IMR-90 (cell line): ENCODE results near the gene PIN1. TPM values are rescaled to one million over a fixed set of nuclear protein-coding genes. Genes with fewer than 3 reads are reported as not detected.
"Not testable (repeated sequence)": the region's sequence is repeated elsewhere in the genome, so short reads cannot be mapped to it uniquely, and the experiment has no call there.

Experiments
- ATAC-seq: fragments of 200-7000 bp; cut with Tn5 transposase; 2 replicates; pipeline ENCODE4 v1.9.1; 2020; ENCODE audit warnings: low read depth, mild to moderate bottlenecking, moderate library complexity
- BruUV-seq: library from RNA; stranded (reverse); fragments of 400-500 nt; replicated peaks from 2 replicates; lab custom pipeline; 2021; lab: Mats Ljungman, UMichigan
- CTCF ChIA-PET: fragments of 300-600 bp; formaldehyde crosslinking; extraction: SDS; loops from one replicate; lab custom pipeline; 2021; ENCODE audit warnings: antibody characterized with exemption; lab: Yijun Ruan, JAX
- POLR2A ChIA-PET: fragments of 300-600 bp; sonication (Branson Sonifier 250); formaldehyde crosslinking; loops from one replicate; lab custom pipeline; 2022; ENCODE audit warnings: antibody characterized with exemption; ENCODE audit not compliant: unreplicated experiment; lab: Charles Lee
- DNase-seq: peaks from one replicate; pipeline ENCODE4 v3.0.0; 2013
- H2AFZ ChIP-seq: replicated peaks from 2 replicates; pipeline ENCODE3; 2013; ENCODE audit warnings: low read length, mild to moderate bottlenecking; ENCODE audit not compliant: poor library complexity
- H2AK5ac ChIP-seq: 2 replicates; pipeline ENCODE4 v1.6.1; 2013; ENCODE audit warnings: low read depth, low read length, inconsistent platforms
- H2AK9ac ChIP-seq: replicated peaks from 2 replicates; pipeline ENCODE3; 2013; ENCODE audit warnings: mild to moderate bottlenecking, low read depth, low read length, moderate library complexity; ENCODE audit not compliant: poor library complexity
- H2BK120ac ChIP-seq: 2 replicates; pipeline ENCODE4 v1.6.1; 2013; ENCODE audit warnings: low read depth, low read length, inconsistent platforms
- H2BK15ac ChIP-seq: 3 replicates; pipeline ENCODE4 v1.6.1; 2013; ENCODE audit warnings: low read depth, low read length, inconsistent platforms
- H2BK20ac ChIP-seq: 2 replicates; pipeline ENCODE4 v1.6.1; 2013; ENCODE audit warnings: low read depth, mild to moderate bottlenecking, inconsistent platforms, low read length, moderate library complexity
- H2BK5ac ChIP-seq: 2 replicates; pipeline ENCODE4 v1.6.1; 2013; ENCODE audit warnings: mild to moderate bottlenecking, low read depth, low read length, inconsistent platforms; ENCODE audit not compliant: poor library complexity, severe bottlenecking
- H3K14ac ChIP-seq: replicated peaks from 2 replicates; pipeline ENCODE4 v1.6.1; 2013; ENCODE audit warnings: low read depth, low read length, inconsistent platforms
- H3K18ac ChIP-seq: 2 replicates; pipeline ENCODE4 v1.6.1; 2013; ENCODE audit warnings: low read depth, low read length, control low read depth
- H3K23ac ChIP-seq: 2 replicates; pipeline ENCODE4 v1.6.1; 2013; ENCODE audit warnings: low read depth, low read length, inconsistent platforms
- H3K27ac ChIP-seq: 2 replicates; pipeline ENCODE4 v1.5.1; 2013; ENCODE audit warnings: mild to moderate bottlenecking, control low read depth, low read length; ENCODE audit not compliant: insufficient read depth
- H3K27me3 ChIP-seq: 2 replicates; pipeline ENCODE4 v1.6.1; 2013; ENCODE audit warnings: low read length; ENCODE audit not compliant: control insufficient read depth, insufficient read depth
- H3K36me3 ChIP-seq: 2 replicates; pipeline ENCODE4 v1.6.1; 2013; ENCODE audit warnings: low read length, mixed read lengths; ENCODE audit not compliant: control insufficient read depth, insufficient read depth
- H3K4ac ChIP-seq: 2 replicates; pipeline ENCODE4 v1.6.1; 2013; ENCODE audit warnings: low read depth, low read length, inconsistent platforms
- H3K4me1 ChIP-seq: 2 replicates; pipeline ENCODE4 v1.6.1; 2013; ENCODE audit warnings: low read length, mixed read lengths; ENCODE audit not compliant: control insufficient read depth, insufficient read depth
- H3K4me2 ChIP-seq: 2 replicates; pipeline ENCODE4 v1.6.1; 2013; ENCODE audit warnings: low read depth, mild to moderate bottlenecking, control low read depth, low read length, moderate library complexity
- H3K4me3 ChIP-seq: 2 replicates; pipeline ENCODE4 v1.5.1; 2013; ENCODE audit warnings: low read depth, mild to moderate bottlenecking, control low read depth, low read length, moderate library complexity; ENCODE audit not compliant: insufficient read depth
- H3K56ac ChIP-seq: 2 replicates; pipeline ENCODE4 v1.6.1; 2013; ENCODE audit warnings: low read length, inconsistent platforms; ENCODE audit not compliant: insufficient read depth; ENCODE audit errors: extremely low read depth
- H3K79me1 ChIP-seq, 2 experiments: 2 replicates each; pipeline ENCODE4 v1.6.1; 2013; ENCODE audit warnings: low read length in 2 of 2, inconsistent platforms in 1 of 2, low read depth in 1 of 2
- H3K9ac ChIP-seq: 2 replicates; pipeline ENCODE4 v1.6.1; 2013; ENCODE audit warnings: low read depth, low read length, control low read depth
- H3K9me1 ChIP-seq: 2 replicates; pipeline ENCODE4 v1.6.1; 2013; ENCODE audit warnings: low read length, inconsistent platforms; ENCODE audit not compliant: insufficient read depth
- H3K9me3 ChIP-seq: 2 replicates; pipeline ENCODE4 v1.6.1; 2013; ENCODE audit warnings: low read length; ENCODE audit not compliant: control insufficient read depth, insufficient read depth
- H4K20me1 ChIP-seq: 2 replicates; pipeline ENCODE4 v1.6.1; 2013; ENCODE audit warnings: low read length, inconsistent platforms; ENCODE audit not compliant: insufficient read depth
- H4K5ac ChIP-seq: 2 replicates; pipeline ENCODE4 v1.6.1; 2013; ENCODE audit warnings: mild to moderate bottlenecking, low read depth, low read length, control low read depth
- H4K8ac ChIP-seq, 2 experiments: 2 replicates each; pipeline ENCODE4 v1.6.1; 2013; ENCODE audit warnings: low read depth in 2 of 2, low read length in 2 of 2, control low read depth in 1 of 2, inconsistent platforms in 1 of 2
- H4K91ac ChIP-seq: 2 replicates; pipeline ENCODE4 v1.6.1; 2013; ENCODE audit warnings: low read depth, low read length, inconsistent platforms; ENCODE audit not compliant: insufficient read depth
- BHLHE40 ChIP-seq: fragments of 150-350 bp; IDR thresholded peaks from 2 replicates; pipeline ENCODE4 v1.6.1; 2016; ENCODE audit warnings: mild to moderate bottlenecking, low read depth, low read length
- CHD1 ChIP-seq: IDR thresholded peaks from 2 replicates; pipeline ENCODE4 v1.6.1; 2012; ENCODE audit warnings: low read depth, low read length, improper control_type of control experiment
- FOS ChIP-seq: fragments of 150-350 bp; IDR thresholded peaks from 2 replicates; pipeline ENCODE4 v1.6.1; 2016; ENCODE audit warnings: low read depth, low read length
- MAFK ChIP-seq: IDR thresholded peaks from 2 replicates; pipeline ENCODE4 v1.6.1; 2012; ENCODE audit warnings: low read depth, low read length, improper control_type of control experiment
- MAZ ChIP-seq: IDR thresholded peaks from 2 replicates; pipeline ENCODE4 v1.6.1; 2012; ENCODE audit warnings: low read depth, mild to moderate bottlenecking, low read length, improper control_type of control experiment, moderate library complexity, borderline replicate concordance
- RAD21 ChIP-seq: IDR thresholded peaks from 2 replicates; pipeline ENCODE4 v1.6.1; 2012; ENCODE audit warnings: low read length, improper control_type of control experiment
- RCOR1 ChIP-seq: IDR thresholded peaks from 2 replicates; pipeline ENCODE4 v1.6.1; 2012; ENCODE audit warnings: mild to moderate bottlenecking, low read length, improper control_type of control experiment; ENCODE audit not compliant: insufficient replicate concordance
- SMC3 ChIP-seq: fragments of 150-350 bp; IDR thresholded peaks from 2 replicates; pipeline ENCODE4 v1.6.1; 2016; ENCODE audit warnings: low read depth, mild to moderate bottlenecking, antibody characterized with exemption, low read length, moderate library complexity
- WGBS, 2 experiments: methylation state at CpG; one replicate each; pipeline versions ENCODE4 v1.1.5 to v1.1.7; 2013; ENCODE audit warnings: missing lambda C conversion rate in 2 of 2; ENCODE audit not compliant: insufficient read length in 1 of 2; ENCODE audit errors: extremely low coverage in 2 of 2; 5-methylcytosine and 5-hydroxymethylcytosine counted together
- dilution Hi-C: fragments of 300-500 bp; cut with HindIII; formaldehyde crosslinking; loops from one replicate; pipeline ENCODE4 v1.14.3; 2018; ENCODE audit warnings: low sequenced_read_pairs; ENCODE audit not compliant: unreplicated experiment
- in situ Hi-C: fragments of 300-500 bp; cut with MboI; formaldehyde crosslinking; loops from 3 replicates; pipeline ENCODE4 v1.14.3; 2019; ENCODE audit warnings: low sequenced_read_pairs, inconsistent platforms, mixed read lengths
- intact Hi-C: fragments of 100-400 bp; cut with micrococcal nuclease; formaldehyde crosslinking; loops from 2 replicates; pipeline ENCODE4 v1.10.0; 2022
- polyA plus RNA-seq, 3 experiments: library from polyadenylated mRNA; depleted of rRNA; stranded (reverse); fragments of >200 nt; gene quantifications; 2 replicates each; pipeline ENCODE4 v1.2.3, GENCODE V29; 2012; ENCODE audit warnings: low replicate concordance in 1 of 3
- total RNA-seq: library from RNA; depleted of rRNA; stranded (reverse); fragments of >200 nt; gene quantifications from 2 replicates; pipeline ENCODE4 v1.2.3, GENCODE V29; 2012
- TF ChIP-seq, protein P1 (sequence below): fragments of 150-350 bp; IDR thresholded peaks from 2 replicates; pipeline ENCODE4 v1.6.1; 2016; ENCODE audit warnings: low read depth, mild to moderate bottlenecking, low read length, moderate library complexity, borderline replicate concordance

Gene PIN1
- total and polyA plus RNA-seq, 2 of the 4 experiments (the other 2 are of a cell fraction): 76.0 to 105 TPM

GRCh38 chr19:9789066-9789465, 46.1 kb upstream of the PIN1 start:
- Histone ChIP-seq H3K27me3 (no peaks in the 10 kb centered on the region), H3K9me1 (no peaks in the 10 kb centered on the region), H2AK5ac (peak overlapping the region; percentile 19; the same call in 1 of the 2 replicates), H4K20me1 (no peaks in the 10 kb centered on the region), H2BK20ac (no peak overlapping the region), H3K27ac (peak overlapping the region; percentile 31; the same call in 1 of the 2 replicates), H3K36me3 (no peaks in the 10 kb centered on the region), H2BK5ac (peak overlapping the region; percentile 3), H2AFZ (peak overlapping the region; percentile 84), H3K14ac (no peak overlapping the region), H4K8ac (peak overlapping the region; percentile 22 to 46; a peak in 2 of 4 replicates), H3K18ac (no peak overlapping the region; the same call in 1 of the 2 replicates), H3K79me1 (peaks cover 4 to 11% of the 10 kb centered on the region in 2 experiments), H3K4me2 (peak overlapping the region; percentile 57), H3K23ac (no peak overlapping the region), H2AK9ac (peak overlapping the region; percentile 33), H3K56ac (no peak overlapping the region), H3K9ac (peak overlapping the region; percentile 32), H2BK120ac (no peak overlapping the region), H3K4me3 (no peak overlapping the region), H3K9me3 (no peaks in the 10 kb centered on the region), H2BK15ac (no peak overlapping the region), H4K91ac (peak overlapping the region; percentile 49; the same call in 1 of the 2 replicates), H3K4me1 (peaks cover 8% of the 10 kb centered on the region), H3K4ac (no peak overlapping the region), H4K5ac (peak overlapping the region; percentile 9; the same call in 1 of the 2 replicates)
- dilution Hi-C loops: no loop called here
- WGBS, 2 experiments: no CpG with 5 or more reads among the region's 11 CpGs
- ATAC-seq: no peak
- TF ChIP-seq, protein P1, sequence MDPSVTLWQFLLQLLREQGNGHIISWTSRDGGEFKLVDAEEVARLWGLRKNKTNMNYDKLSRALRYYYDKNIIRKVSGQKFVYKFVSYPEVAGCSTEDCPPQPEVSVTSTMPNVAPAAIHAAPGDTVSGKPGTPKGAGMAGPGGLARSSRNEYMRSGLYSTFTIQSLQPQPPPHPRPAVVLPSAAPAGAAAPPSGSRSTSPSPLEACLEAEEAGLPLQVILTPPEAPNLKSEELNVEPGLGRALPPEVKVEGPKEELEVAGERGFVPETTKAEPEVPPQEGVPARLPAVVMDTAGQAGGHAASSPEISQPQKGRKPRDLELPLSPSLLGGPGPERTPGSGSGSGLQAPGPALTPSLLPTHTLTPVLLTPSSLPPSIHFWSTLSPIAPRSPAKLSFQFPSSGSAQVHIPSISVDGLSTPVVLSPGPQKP: no peak
- no peak for TF ChIP-seq SMC3
- no peak for TF ChIP-seq FOS
- TF ChIP-seq BHLHE40: no peak
- no peak for TF ChIP-seq RCOR1
- no peak for TF ChIP-seq MAFK
- TF ChIP-seq RAD21: no peak
- no peak for TF ChIP-seq CHD1
- no peak for TF ChIP-seq MAZ
- POLR2A ChIA-PET: no interaction called here
- intact Hi-C loops: no loop called here
- in situ Hi-C loops: no loop called here
- CTCF ChIA-PET: no interaction called here
- no peak for DNase-seq
- no TSS peak for BruUV-seq

- H2AK5ac ChIP-seq, H3K56ac ChIP-seq, intact Hi-C loops, CTCF ChIA-PET, in situ Hi-C loops, H3K36me3 ChIP-seq, H4K91ac ChIP-seq, H3K4me3 ChIP-seq, H3K18ac ChIP-seq, ATAC-seq, H2AK9ac ChIP-seq, H3K14ac ChIP-seq, H3K9me3 ChIP-seq, H2BK120ac ChIP-seq, H3K9me1 ChIP-seq, H2BK15ac ChIP-seq, H3K27me3 ChIP-seq, H3K4me1 ChIP-seq, dilution Hi-C loops, BruUV-seq, H4K20me1 ChIP-seq, H3K4ac ChIP-seq, POLR2A ChIA-PET, H2BK20ac ChIP-seq, H3K23ac ChIP-seq, H3K79me1 ChIP-seq: not testable (repeated sequence)
- peak overlapping the region; percentile 32; the same call in 1 of the 2 replicates for H3K9ac ChIP-seq
- peak overlapping the region; percentile 22 to 46; a peak in 3 of 4 replicates for H4K8ac ChIP-seq
- H4K5ac ChIP-seq: peak overlapping the region; percentile 9; the same call in 1 of the 2 replicates
- H2BK5ac ChIP-seq: peak overlapping the region; percentile 3
- peak overlapping the region; percentile 57 for H3K4me2 ChIP-seq
- no CpG with 5 or more reads among the region's 5 CpGs for WGBS, 2 experiments
- peak; percentile 47 for DNase-seq
- peak overlapping the region; percentile 84 for H2AFZ ChIP-seq
- H3K27ac ChIP-seq: peak overlapping the region; percentile 31; the same call in 1 of the 2 replicates
Measured at GRCh38 chr19:9789579-9789978, 45.5 kb upstream of the PIN1 start.
